Measurements from ENCODE around the gene C11orf21.
"Not testable (repeated sequence)": the region's sequence is repeated elsewhere in the genome, so short reads cannot be mapped to it uniquely, and the experiment has no call there.

Gene C11orf21

GRCh38 chr11:2301631-2302305 is at the start of gene C11orf21, which contains the start of gene TSPAN32:
C11orf21 (minus strand) TSS chr11:2301918; CDS start chr11:2301808, 110 bp downstream.
TSPAN32 (plus strand) TSS chr11:2302013; CDS start chr11:2302150, 137 bp downstream.
- in situ Hi-C loops (cut with HindIII; ENCODE audit: low sequenced_read_pairs): no loop called here

GRCh38 chr11:2348986-2349385 is 47.3 kb upstream of the C11orf21 start:
- in situ Hi-C loops (cut with HindIII; ENCODE audit: low sequenced_read_pairs): no loop called here

GRCh38 chr11:2347308-2347830 is 45.7 kb upstream of the C11orf21 start:
- in situ Hi-C loops (cut with HindIII; ENCODE audit: low sequenced_read_pairs): no loop called here

GRCh38 chr11:2346586-2347307 is 45.0 kb upstream of the C11orf21 start:
- in situ Hi-C loops (cut with HindIII; ENCODE audit: low sequenced_read_pairs): no loop called here

GRCh38 chr11:2346014-2346413 is 44.3 kb upstream of the C11orf21 start:
- in situ Hi-C loops (cut with HindIII; ENCODE audit: low sequenced_read_pairs): no loop called here

GRCh38 chr11:2345050-2345449 is 43.3 kb upstream of the C11orf21 start:
- in situ Hi-C loops (cut with HindIII; ENCODE audit: low sequenced_read_pairs): no loop called here

GRCh38 chr11:2343502-2343901 is 41.8 kb upstream of the C11orf21 start:
- in situ Hi-C loops (cut with HindIII; ENCODE audit: low sequenced_read_pairs): no loop called here

GRCh38 chr11:2342981-2343380 is 41.3 kb upstream of the C11orf21 start:
- in situ Hi-C loops (cut with HindIII; ENCODE audit: low sequenced_read_pairs): no loop called here

- in situ Hi-C loops (cut with HindIII; ENCODE audit: low sequenced_read_pairs): no loop called here
Observed at GRCh38 chr11:2342557-2342956, 40.8 kb upstream of the C11orf21 start.

GRCh38 chr11:2338760-2339159 is 37.0 kb upstream of the C11orf21 start:
- in situ Hi-C loops (cut with HindIII; ENCODE audit: low sequenced_read_pairs): not testable (repeated sequence)

- in situ Hi-C loops (cut with HindIII; ENCODE audit: low sequenced_read_pairs): not testable (repeated sequence)
Observed at GRCh38 chr11:2335286-2335685, 33.6 kb upstream of the C11orf21 start.

GRCh38 chr11:2333486-2334205 is 31.9 kb upstream of the C11orf21 start:
- in situ Hi-C loops (cut with HindIII; ENCODE audit: low sequenced_read_pairs): not testable (repeated sequence)

- in situ Hi-C loops (cut with HindIII; ENCODE audit: low sequenced_read_pairs): not testable (repeated sequence)
Observed at GRCh38 chr11:2332569-2332968, 30.9 kb upstream of the C11orf21 start.

- in situ Hi-C loops (cut with HindIII; ENCODE audit: low sequenced_read_pairs): no loop called here
Observed at GRCh38 chr11:2331404-2331803, 29.7 kb upstream of the C11orf21 start.

- in situ Hi-C loops (cut with HindIII; ENCODE audit: low sequenced_read_pairs): no loop called here
Observed at GRCh38 chr11:2330696-2331095, 29.0 kb upstream of the C11orf21 start.

GRCh38 chr11:2329551-2329950 is 27.8 kb upstream of the C11orf21 start:
- in situ Hi-C loops (cut with HindIII; ENCODE audit: low sequenced_read_pairs): no loop called here

GRCh38 chr11:2328656-2329354 is 27.1 kb upstream of the C11orf21 start:
- in situ Hi-C loops (cut with HindIII; ENCODE audit: low sequenced_read_pairs): no loop called here

- in situ Hi-C loops (cut with HindIII; ENCODE audit: low sequenced_read_pairs): no loop called here
Observed at GRCh38 chr11:2328021-2328420, 26.3 kb upstream of the C11orf21 start.

GRCh38 chr11:2327032-2327431 is 25.3 kb upstream of the C11orf21 start:
- in situ Hi-C loops (cut with HindIII; ENCODE audit: low sequenced_read_pairs): no loop called here

GRCh38 chr11:2325719-2326118 is 24.0 kb upstream of the C11orf21 start:
- in situ Hi-C loops (cut with HindIII; ENCODE audit: low sequenced_read_pairs): no loop called here

- in situ Hi-C loops (cut with HindIII; ENCODE audit: low sequenced_read_pairs): no loop called here
Observed at GRCh38 chr11:2325123-2325522, 23.4 kb upstream of the C11orf21 start.
